GM18867 (cell line): ENCODE data around the gene MMP23B.
"Not testable (repeated sequence)": the region's sequence is repeated elsewhere in the genome, so short reads cannot be mapped to it uniquely, and the experiment has no call there.

Experiments
- ATAC-seq: cut with Tn5 transposase; IDR thresholded peaks from one replicate; pipeline ENCODE4 v1.9.1; 2021; ENCODE audit warnings: mild to moderate bottlenecking, moderate library complexity; ENCODE audit not compliant: unreplicated experiment

MMP23B gene

DNA sequence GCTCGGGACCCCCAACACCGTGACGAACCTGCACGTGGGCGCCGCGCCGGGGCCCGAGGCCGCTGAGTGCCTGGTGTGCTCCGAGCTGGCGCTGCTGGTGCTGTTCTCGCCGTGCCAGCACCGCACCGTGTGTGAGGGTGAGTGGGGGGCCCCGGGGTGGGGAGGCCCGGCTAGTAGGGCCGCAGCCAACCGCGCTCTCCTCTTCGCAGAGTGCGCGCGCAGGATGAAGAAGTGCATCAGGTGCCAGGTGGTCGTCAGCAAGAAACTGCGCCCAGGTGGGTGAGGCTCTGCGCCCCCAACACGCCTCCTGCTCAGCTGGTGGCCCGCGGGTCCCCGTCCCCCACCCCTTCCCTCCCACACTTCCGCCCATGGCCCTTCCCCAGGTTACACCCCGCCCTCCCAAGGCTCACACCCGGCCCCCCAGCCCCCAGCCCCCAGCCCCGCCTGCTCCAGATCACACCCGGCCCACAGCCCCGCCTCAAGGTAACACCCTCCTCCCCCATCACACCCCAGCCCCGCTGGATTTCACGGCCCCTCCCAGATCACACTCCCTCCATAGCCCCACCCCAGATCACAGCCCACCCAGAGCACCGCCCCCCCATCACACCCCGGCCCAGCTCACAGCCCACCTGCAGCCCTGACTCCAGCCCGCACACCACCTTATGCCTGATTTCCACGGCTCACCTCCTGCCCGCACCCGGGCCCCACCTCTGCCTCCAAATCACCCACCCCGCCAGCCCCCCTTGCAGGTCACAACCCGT lies 2.4 kb upstream of the MMP23B start:
- no peak for ATAC-seq

DNA sequence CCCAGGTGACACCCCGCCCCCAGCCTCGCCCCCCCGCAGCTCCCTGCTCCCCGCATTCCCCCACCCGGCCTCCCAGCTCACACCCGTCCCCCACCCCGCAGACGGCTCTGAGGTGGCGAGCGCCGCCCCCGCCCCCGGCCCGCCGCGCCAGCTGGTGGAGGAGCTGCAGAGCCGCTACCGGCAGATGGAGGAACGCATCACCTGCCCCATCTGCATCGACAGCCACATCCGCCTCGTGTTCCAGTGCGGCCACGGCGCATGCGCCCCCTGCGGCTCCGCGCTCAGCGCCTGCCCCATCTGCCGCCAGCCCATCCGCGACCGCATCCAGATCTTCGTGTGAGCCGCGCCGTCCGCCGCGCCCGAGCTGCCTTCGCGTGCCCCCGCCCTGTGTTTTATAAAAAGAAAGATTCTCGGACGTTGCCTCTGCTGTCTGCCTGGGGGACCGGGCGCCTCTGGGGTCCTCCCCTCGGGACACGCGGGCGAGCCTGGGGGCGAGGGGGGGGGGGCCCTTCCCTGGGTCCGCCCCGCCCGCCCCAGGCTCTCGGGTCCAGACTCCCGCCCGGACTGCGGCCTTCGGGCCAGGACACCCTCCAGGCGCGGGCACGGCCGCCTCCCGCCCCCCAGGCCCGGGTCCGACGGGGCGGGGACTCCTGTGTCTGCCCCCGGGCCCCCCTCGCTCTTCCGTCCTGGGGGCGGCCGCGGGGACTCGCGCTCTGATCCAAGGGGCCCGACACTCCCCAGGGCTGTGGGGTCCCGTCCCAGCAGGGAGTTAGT lies 1.6 kb upstream of the MMP23B start:
- peak; percentile 67 for ATAC-seq

DNA sequence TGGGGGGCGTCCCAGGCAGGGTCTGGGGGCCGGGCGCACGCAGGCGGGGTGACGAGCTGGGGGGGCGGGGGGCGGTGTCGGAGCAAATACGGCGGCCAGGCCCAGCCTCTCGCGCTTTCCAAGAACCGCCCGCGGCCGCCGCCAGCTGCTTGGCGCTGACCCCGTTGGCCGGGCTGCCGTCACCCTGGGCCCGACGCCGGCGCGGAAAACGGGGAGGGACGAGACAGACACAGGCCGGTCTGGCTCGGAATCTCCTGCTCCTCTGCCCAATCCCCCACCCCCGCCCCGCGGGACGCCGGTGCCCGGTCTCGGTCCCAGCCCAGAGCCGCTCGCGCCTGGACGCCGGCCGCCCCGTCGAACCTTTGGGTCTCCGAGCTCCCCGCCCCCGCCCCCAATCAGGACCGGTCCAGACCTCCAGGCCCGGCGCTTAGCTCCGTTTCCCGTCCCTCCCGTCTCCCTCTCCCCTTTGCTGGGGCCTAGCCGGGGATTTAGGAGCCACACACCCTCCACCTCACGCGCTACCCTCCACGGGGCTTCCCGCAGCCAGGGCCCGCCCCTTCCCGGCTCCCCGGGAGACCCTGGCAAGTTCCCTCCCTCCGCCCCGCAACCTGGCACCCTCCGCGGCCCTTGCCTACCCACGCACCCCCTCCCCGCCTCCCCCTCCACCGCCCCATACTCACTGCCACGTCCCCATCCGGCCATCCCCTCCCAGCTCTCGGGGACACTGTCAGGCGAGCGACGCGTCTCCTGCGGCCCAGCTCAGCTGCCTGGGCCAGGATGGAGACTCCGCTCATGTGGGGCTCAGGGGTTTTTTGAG lies 800 bp upstream of the MMP23B start:
- no peak for ATAC-seq

- not testable (repeated sequence) for ATAC-seq
Observed at GRCh38 chr1:1633409-1633808, 1.4 kb downstream of the MMP23B start.

DNA sequence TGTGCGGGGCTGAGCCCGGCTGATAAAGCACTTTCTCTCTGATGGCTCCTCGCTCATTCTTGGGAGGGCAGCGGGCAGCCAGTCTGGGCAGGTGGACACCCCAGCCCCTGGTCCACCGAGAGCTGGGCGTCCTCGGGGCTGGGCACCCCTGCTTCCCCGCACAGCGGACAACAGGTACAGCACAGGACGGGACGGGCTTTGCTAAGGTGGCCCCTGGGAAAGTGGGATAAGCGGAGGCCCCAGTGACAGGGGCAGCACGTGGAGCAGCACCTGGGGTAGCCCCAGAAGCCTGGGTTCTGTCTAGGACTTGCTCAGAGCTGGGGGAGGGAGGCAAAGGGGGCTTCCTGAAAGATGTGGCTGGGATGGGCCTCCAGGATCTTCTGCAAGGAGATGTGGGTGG lies 2.6 kb downstream of the MMP23B start:
- not testable (repeated sequence) for ATAC-seq

GRCh38 chr1:1636621-1637478 lies 4.9 kb downstream of the MMP23B start:
- not testable (repeated sequence) for ATAC-seq

DNA sequence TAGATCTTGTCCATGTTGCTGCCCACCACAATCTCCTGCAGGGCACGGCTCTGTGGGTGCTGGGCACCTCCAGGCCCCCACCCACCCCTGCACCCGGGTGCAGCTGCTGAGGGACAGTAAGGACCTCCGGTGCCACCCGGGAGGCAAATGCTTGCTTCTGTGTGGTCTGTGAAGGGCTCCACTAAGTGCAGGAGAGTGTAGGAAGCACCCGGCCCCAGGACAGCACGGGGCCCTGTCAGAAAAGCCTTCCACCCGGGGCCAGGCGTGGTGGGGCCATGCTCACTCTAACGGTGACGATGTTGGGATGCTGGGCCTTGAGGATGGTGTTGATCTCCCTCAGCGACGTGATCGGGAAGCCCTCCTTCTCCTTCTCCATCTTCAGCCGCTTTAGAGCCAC lies 5.5 kb downstream of the MMP23B start:
- not testable (repeated sequence) for ATAC-seq

GRCh38 chr1:1638528-1638927 lies 6.6 kb downstream of the MMP23B start:
- not testable (repeated sequence) for ATAC-seq

DNA sequence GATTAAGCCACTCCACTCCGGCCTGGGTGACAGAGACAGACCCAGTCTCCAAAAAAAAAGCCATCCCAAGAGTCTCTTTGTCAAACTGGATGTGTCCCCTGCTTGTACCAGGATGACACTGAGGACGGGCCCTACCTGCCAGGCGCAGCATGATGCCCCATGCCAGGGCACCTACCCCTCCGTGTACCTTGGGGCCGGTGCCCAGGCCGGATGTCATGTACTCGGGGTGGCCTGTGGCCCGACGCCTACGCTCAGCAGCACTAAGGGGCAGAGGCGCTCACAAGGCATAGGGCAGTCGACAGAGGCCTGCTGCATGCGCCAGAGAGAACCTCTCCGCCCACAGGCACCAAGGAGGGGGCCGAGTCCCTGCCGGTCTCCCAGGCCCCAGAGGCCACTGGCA lies 7.4 kb downstream of the MMP23B start:
- not testable (repeated sequence) for ATAC-seq

DNA sequence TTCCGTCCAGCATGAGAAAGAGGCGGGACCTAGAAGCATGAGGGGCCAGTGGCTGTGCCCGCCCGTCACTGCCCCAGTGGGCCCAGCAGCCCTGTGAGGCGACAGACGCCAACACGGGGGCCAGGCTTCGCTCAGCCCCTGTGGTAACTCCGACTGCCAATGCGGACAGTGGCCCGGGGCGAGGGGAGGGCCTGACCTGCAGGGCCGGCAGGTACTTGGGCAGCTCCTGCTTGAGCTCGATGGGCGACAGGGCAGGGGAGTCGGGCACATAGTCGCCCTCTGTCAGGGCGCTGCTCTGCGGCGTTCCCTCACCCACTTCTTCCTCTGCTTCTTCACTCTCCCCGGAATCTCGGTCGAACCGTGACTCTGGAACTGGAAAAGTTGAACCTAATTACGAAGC lies 8.1 kb downstream of the MMP23B start:
- ATAC-seq: not testable (repeated sequence)

DNA sequence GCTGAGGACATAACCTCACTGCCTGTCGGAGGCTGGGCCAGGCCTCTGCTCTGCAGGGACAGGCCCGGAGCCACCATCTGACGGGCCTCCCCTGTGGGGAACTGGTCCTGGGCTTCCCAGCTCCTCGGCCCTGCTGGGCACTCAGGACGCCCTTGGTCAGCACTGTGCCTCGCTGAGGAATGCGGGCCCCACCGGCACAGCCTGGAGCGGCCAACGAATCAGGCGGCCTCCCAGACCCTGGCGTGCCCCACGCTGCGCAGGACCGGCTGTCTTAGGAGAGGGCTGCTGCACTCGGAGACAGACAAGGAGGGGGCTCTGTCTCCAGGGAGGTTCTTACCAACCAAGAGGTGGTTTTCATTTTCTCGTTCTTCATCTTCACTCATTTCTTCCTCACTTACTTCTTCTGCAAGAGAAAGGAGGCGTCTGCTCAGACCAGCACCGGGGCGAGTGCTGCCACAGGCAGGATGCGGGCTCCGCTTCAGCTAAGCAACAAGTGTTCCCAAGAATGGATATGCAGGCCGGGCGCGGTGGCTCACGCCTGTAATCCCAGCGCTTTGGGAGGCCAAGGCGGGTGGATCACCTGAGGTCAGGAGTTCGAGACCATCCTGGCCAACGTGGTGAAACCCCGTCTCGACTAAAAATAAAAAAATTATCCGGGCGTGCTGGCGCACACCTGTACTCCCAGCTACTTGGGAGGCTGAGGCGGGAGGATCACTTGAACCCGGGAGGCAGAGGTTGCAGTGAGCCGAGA lies 8.9 kb downstream of the MMP23B start:
- not testable (repeated sequence) for ATAC-seq

- not testable (repeated sequence) for ATAC-seq
Observed at GRCh38 chr1:1646326-1646725, 14.4 kb downstream of the MMP23B start.

- ATAC-seq: not testable (repeated sequence)
Observed at GRCh38 chr1:1647567-1648241, 15.7 kb downstream of the MMP23B start.

GRCh38 chr1:1648265-1648664 lies 16.3 kb downstream of the MMP23B start:
- ATAC-seq: not testable (repeated sequence)

DNA sequence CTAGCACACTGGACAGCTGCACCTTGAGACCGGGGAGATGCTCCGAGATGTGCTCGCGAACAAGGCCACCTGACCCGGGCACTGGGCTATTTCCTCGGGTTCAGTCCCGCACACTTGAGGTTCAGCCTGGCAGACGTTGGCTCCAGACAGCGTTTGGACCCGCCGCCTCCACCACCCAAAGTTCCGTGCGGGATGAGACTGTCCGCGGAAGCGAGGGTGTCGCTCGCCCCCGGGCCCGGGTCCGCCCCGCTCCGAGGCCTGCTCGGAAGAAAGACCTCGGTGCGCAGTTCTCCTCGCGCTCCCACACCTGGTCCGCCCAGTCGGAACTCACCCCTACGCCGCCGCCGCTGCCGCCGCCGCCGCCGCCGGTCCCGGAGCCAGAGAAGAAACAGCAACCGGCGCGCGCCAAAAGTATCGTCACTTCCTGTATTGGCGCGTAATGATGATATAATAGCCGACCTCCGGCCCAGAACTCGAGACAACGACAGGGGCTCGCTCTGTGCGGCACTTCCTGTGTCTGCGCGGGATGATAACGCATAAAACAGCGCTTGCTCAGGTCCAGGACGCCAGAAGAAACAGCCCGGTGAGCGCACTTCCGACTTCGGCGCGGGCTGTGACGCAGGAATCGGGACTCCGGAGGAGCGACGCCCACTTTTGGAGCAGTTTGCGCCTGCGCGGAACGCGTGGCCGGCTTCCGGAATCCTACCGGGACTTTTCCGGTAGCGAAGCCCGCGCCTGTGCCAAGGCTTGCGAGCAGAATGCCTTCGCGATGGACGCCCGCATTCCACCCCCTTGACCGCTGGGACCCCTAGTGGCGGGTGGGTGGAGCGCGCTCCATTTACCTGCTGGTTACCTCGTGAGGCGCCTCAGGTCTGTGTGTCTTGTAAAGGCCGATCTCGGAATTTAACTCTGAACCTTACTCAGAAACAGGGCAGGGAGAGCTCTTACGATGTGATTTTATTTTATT lies 26.9 kb downstream of the MMP23B start, which contains the start of gene CDK11B:
Gene CDK11B, minus strand, starts transcription at position 422 of the 967 bp plus-strand sequence. CDS start 1,519 bp downstream, outside the sequence.
- ATAC-seq: peak; percentile 83

- not testable (repeated sequence) for ATAC-seq
Observed at GRCh38 chr1:1662392-1662791, 30.4 kb downstream of the MMP23B start.

DNA sequence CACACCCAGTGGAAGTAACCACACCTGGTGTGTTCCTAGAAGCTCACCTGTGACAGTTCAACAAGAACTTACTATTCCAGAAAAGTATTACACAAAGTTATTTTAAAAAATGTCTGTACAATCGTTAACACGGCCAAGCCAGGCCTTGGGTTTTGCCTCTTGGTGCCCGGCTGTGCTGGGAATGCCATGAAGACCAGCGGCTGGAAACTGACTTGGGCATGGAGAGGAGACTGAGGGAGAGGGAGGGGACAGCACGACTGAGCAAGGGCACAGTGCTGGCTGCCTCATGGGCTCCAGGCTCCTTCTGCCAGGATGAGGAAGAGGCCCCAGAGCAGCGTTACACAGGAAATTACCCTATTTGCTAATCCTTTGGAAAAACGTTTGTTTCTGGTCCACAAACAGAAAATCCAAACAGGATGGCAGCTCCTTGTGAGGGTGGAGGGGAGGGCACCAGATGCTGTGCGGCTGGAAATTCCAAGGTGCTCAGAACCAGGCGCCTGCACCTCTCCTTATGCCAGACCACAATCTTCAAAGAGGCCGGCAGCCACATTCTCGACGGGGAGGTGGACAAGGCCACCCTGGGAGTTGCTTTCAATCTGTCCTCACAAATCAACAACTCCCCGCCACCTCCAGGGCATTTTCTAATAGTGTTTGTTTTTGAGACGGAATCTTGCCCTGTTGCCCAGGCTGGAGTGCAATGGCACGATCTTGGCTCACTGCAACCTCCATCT lies 31.0 kb downstream of the MMP23B start:
- not testable (repeated sequence) for ATAC-seq
